Activated CD4-positive, alpha-beta memory T cell treated with anti-CD3 and anti-CD28 coated beads for 36 hours (primary cell): ENCODE measurements around the gene RRAS2. TPM values are rescaled to one million over a fixed set of nuclear protein-coding genes. Genes with fewer than 3 reads are reported as not detected.

Experiments used
- CTCF ChIA-PET: fragments of 350-600 bp; sonication (Branson Sonifier 250); formaldehyde crosslinking; loops from one replicate; lab custom pipeline; 2021; ENCODE audit warnings: antibody characterized with exemption, inconsistent platforms; lab: Charles Lee
- POLR2A ChIA-PET: fragments of 350-600 bp; sonication (Branson Sonifier 250); formaldehyde crosslinking; loops from one replicate; lab custom pipeline; 2021; ENCODE audit warnings: antibody characterized with exemption; lab: Charles Lee
- DNase-seq: peaks from one replicate; pipeline ENCODE4 v3.0.0-alpha.2; 2020
- H3K27ac Mint-ChIP-seq: one replicate; pipeline ENCODE4 v1.8.0; 2021; ENCODE audit warnings: mixed read lengths
- H3K27me3 Mint-ChIP-seq: one replicate; pipeline ENCODE4 v1.8.0; 2021; ENCODE audit warnings: mixed read lengths
- H3K36me3 Mint-ChIP-seq: one replicate; pipeline ENCODE4 v1.8.0; 2021; ENCODE audit warnings: mixed read lengths
- H3K4me1 Mint-ChIP-seq: one replicate; pipeline ENCODE4 v1.8.0; 2021; ENCODE audit warnings: low read depth, mixed read lengths
- H3K4me3 Mint-ChIP-seq: one replicate; pipeline ENCODE4 v1.8.0; 2021; ENCODE audit warnings: mild to moderate bottlenecking, mixed read lengths
- H3K9me3 Mint-ChIP-seq: one replicate; pipeline ENCODE4 v1.8.0; 2021; ENCODE audit warnings: mixed read lengths
- intact Hi-C: fragments of 100-400 bp; cut with micrococcal nuclease; formaldehyde crosslinking; loops from one replicate; pipeline ENCODE4 v1.15.1; 2023
- total RNA-seq, 2 experiments: library from RNA; stranded (reverse); gene quantifications; one replicate each; pipeline ENCODE4 v1.2.3, GENCODE V29; 2021

The RRAS2 gene
- total RNA-seq, 2 experiments from 2014 or later: 37.7 to 39.5 TPM

DNA sequence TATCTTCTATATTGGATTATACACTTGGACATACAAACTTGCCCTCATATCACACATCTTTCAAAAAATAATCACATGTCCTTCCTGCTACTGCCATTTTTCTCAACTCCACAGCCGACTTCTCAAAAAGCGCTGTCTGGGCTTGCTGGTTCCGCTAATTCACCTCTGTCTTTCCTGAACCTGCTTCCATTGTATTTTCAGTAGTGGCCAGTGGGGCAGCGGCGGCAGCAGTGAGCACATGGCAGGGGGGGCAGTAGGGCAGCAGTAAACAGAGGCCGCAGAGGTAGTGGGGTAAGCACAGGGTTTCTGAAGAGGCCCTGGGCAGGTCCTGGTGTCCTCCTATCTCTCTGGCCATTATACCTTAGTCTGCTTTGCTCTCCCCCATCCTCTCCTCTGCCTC, 126.3 kb downstream of the RRAS2 start:
- H3K36me3 Mint-ChIP-seq: no peaks in the 10 kb centered on the region
- peaks cover 4% of the 10 kb centered on the region for H3K4me1 Mint-ChIP-seq
- H3K27me3 Mint-ChIP-seq: peaks cover 3% of the 10 kb centered on the region
- POLR2A ChIA-PET: no interaction called here
- no peak overlapping the region for H3K27ac Mint-ChIP-seq
- H3K4me3 Mint-ChIP-seq: no peak overlapping the region
- no peaks in the 10 kb centered on the region for H3K9me3 Mint-ChIP-seq
- DNase-seq: no peak
- CTCF ChIA-PET: interaction anchor here (0.6 kb wide), 1 partner anchor 17 kb away, joined by 3 read pairs; no protein-coding TSS in a partner anchor
- intact Hi-C loops: no loop called here

DNA sequence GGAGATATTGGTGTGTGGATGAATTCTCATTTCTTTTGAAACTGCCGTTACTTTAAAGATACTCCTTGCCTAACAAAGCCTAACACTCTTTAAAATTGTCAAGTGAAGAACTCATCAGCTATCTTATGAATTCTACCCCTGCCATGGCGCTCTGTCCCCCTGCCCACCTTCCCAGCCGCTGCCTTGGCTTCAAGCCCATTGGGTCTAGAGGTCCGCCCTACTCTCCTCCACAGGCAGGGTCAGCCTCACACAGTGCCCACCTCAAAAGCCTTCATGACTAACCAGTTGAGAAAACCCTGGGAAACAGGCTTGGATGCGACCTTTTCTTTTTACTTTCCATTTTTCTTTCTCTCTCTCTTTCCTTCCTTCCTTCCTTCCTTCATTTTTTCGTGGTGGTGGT, 128.6 kb downstream of the RRAS2 start:
- H3K27ac Mint-ChIP-seq: no peak overlapping the region
- no peaks in the 10 kb centered on the region for H3K36me3 Mint-ChIP-seq
- intact Hi-C loops: no loop called here
- no peaks in the 10 kb centered on the region for H3K4me1 Mint-ChIP-seq
- CTCF ChIA-PET: interaction anchor here (0.8 kb wide), 1 partner anchor 333 kb away, joined by 3 read pairs; no protein-coding TSS in a partner anchor
- peaks cover 3% of the 10 kb centered on the region for H3K27me3 Mint-ChIP-seq
- H3K9me3 Mint-ChIP-seq: peaks cover 3% of the 10 kb centered on the region
- POLR2A ChIA-PET: no interaction called here
- H3K4me3 Mint-ChIP-seq: no peak overlapping the region
- no peak for DNase-seq

DNA sequence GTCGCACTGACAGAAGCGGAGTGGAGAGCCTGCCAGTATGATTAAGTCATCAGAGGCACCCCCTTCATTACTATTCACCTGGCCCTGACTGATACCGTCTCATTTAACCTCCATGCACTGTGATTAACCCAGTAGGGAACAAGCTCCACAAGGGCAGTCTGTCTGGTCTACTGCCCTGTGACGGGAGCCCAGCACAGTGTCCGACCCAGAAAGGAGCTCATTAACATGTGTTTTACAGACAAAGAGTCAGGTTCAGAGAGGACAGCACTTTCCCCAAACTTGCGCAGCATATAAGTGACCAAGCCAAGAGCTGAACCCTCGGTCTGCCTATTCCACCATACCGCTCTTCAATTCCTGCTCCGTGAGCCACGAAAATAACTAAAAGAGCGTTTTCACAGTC, 129.5 kb downstream of the RRAS2 start:
- no peak for DNase-seq
- ChIA-PET CTCF (no interaction called here), POLR2A (no interaction called here)
- Mint-ChIP-seq H3K4me3 (no peak overlapping the region), H3K27ac (no peak overlapping the region), H3K36me3 (no peaks in the 10 kb centered on the region), H3K27me3 (peaks cover 1% of the 10 kb centered on the region), H3K4me1 (no peaks in the 10 kb centered on the region), H3K9me3 (peaks cover 3% of the 10 kb centered on the region)
- intact Hi-C loops: no loop called here

DNA sequence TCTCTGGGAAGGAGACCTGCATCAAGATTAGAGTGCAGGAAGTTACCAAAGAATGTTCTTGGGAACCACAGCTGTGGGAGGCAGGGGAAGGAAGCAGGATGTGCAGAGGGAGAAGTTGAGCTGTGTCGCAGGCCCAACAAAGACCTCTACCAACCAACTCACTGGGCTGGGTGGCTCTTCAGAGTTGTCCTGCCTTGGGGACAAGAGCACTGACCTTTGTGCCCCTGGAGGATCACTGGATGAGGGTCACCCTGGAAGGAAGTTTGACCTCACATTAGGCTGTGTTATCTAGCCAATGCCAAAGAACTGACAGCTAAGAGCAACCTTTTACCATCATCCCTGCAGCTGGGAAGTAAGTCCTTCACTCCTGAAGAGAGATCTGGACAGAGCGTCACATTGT, 130.6 kb downstream of the RRAS2 start:
- H3K4me3 Mint-ChIP-seq: no peak overlapping the region
- H3K36me3 Mint-ChIP-seq: no peaks in the 10 kb centered on the region
- no peak for DNase-seq
- peaks cover 3% of the 10 kb centered on the region for H3K9me3 Mint-ChIP-seq
- intact Hi-C loops: no loop called here
- CTCF ChIA-PET: interaction anchor here (1.2 kb wide), 1 partner anchor 20 kb away, joined by 3 read pairs; no protein-coding TSS in a partner anchor
- POLR2A ChIA-PET: no interaction called here
- H3K27ac Mint-ChIP-seq: no peak overlapping the region
- H3K4me1 Mint-ChIP-seq: no peaks in the 10 kb centered on the region
- peaks cover 1% of the 10 kb centered on the region for H3K27me3 Mint-ChIP-seq

Other genes with a start within 250 kb of the RRAS2 start
- gene COPB1, start 140.6 kb upstream of the RRAS2 start, total RNA-seq: 100 to 1,000 TPM; 107 to 108 TPM
- 100 to 1,000 TPM; 332 to 339 TPM for gene PSMA1, start 161.2 kb upstream of the RRAS2 start, total RNA-seq